ENCODE measurements around the gene AP5Z1. TPM values are rescaled to one million over a fixed set of nuclear protein-coding genes. Genes with fewer than 3 reads are reported as not detected.

The AP5Z1 gene
- total RNA-seq, 2 experiments from 2014 or later, result 32.8 to 35.0 TPM

GRCh38 chr7:4742051-4742573 lies 33.3 kb upstream of the AP5Z1 start:
- H3K9me2 ChIP-seq (ENCODE audit: insufficient read depth, low read length), result no peaks in the 10 kb centered on the region
- intact Hi-C loops (cut with micrococcal nuclease; ENCODE audit: unreplicated experiment), result loop anchor here (5.0 kb wide), 1 partner anchor 60 kb away; the partner anchor contains the start of gene FOXK1
- no peak for TF ChIP-seq CTCF (conservative IDR thresholded peaks at IDR 0.05; ENCODE audit: low read length)
- TF ChIP-seq EZH2phosphoT487 (IDR thresholded peaks at IDR 0.05; ENCODE audit: borderline replicate concordance, low read depth, low read length), result no peak
- peaks cover 27% of the 10 kb centered on the region for H3K4me1 ChIP-seq (ENCODE audit: insufficient read depth, low read length, poor library complexity, severe bottlenecking)
- H4K20me1 ChIP-seq (ENCODE audit: insufficient read depth, low read length), result no peaks in the 10 kb centered on the region
- H3K36me3 ChIP-seq (ENCODE audit: insufficient read depth, low read length), result peaks cover 35% of the 10 kb centered on the region
- ChIA-PET POLR2A (no interaction called here), CTCF (ENCODE audit: unreplicated experiment) (no interaction called here)
- H3K9me3 ChIP-seq (ENCODE audit: low read length), result no peaks in the 10 kb centered on the region
- BruUV-seq (replicated peaks), result no TSS peak
- no peak overlapping the region for H3K27ac ChIP-seq (ENCODE audit: low read depth, low read length, poor library complexity, severe bottlenecking)
- H3K79me2 ChIP-seq (ENCODE audit: insufficient read depth, low read depth, low read length), result peaks cover 12% of the 10 kb centered on the region; the same call in 1 of the 2 replicates
- no peak overlapping the region for H3K4me3 ChIP-seq (ENCODE audit: low read depth, low read length, poor library complexity, severe bottlenecking)
- no peak overlapping the region for H2AFZ ChIP-seq (ENCODE audit: low read length)
- H3K4me2 ChIP-seq (ENCODE audit: low read length), result no peak overlapping the region
- DNase-seq (ENCODE audit: low spot score), result no peak

DNA sequence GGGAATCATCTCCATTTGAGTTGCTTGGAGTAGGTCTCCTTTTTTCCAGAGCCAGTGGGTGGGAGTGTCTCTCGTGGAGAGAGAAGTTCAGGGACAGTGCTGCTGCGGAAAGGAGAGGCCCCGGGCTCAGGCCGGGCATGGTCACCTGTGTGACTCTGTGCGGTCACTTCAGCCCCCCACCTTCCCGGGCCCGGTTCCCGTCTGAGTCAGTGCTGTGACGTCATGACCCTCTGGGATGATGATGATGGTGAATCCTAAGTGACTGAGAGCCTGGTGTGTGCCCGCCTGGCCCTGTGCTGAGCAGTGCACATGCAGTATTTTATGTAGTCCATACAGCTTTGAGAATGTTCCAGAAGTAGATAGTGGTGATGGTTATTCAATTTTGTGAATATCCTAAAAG lies 32.6 kb upstream of the AP5Z1 start:
- POLR2A ChIA-PET, result interaction anchor here (1.1 kb wide), 1 partner anchor 44 kb away, joined by 3 read pairs; no protein-coding TSS in a partner anchor
- intact Hi-C loops (cut with micrococcal nuclease; ENCODE audit: unreplicated experiment), result loop anchor here (5.0 kb wide), 1 partner anchor 61 kb away; the partner anchor contains the start of gene FOXK1
- CTCF ChIA-PET (ENCODE audit: unreplicated experiment), result no interaction called here
- H3K4me3 ChIP-seq (ENCODE audit: low read depth, low read length, poor library complexity, severe bottlenecking), result no peak overlapping the region
- H2AFZ ChIP-seq (ENCODE audit: low read length), result no peak overlapping the region
- no peak overlapping the region for H3K4me2 ChIP-seq (ENCODE audit: low read length)
- no peak for DNase-seq (ENCODE audit: low spot score)
- H3K9me3 ChIP-seq (ENCODE audit: low read length), result no peaks in the 10 kb centered on the region
- H4K20me1 ChIP-seq (ENCODE audit: insufficient read depth, low read length), result no peaks in the 10 kb centered on the region
- H3K4me1 ChIP-seq (ENCODE audit: insufficient read depth, low read length, poor library complexity, severe bottlenecking), result peaks cover 27% of the 10 kb centered on the region
- no peaks in the 10 kb centered on the region for H3K9me2 ChIP-seq (ENCODE audit: insufficient read depth, low read length)
- no TSS peak for BruUV-seq (replicated peaks)
- no peak for TF ChIP-seq CTCF (conservative IDR thresholded peaks at IDR 0.05; ENCODE audit: low read length)
- TF ChIP-seq EZH2phosphoT487 (IDR thresholded peaks at IDR 0.05; ENCODE audit: borderline replicate concordance, low read depth, low read length), result no peak
- H3K27ac ChIP-seq (ENCODE audit: low read depth, low read length, poor library complexity, severe bottlenecking), result no peak overlapping the region
- H3K79me2 ChIP-seq (ENCODE audit: insufficient read depth, low read depth, low read length), result peaks cover 12% of the 10 kb centered on the region; the same call in 1 of the 2 replicates
- H3K36me3 ChIP-seq (ENCODE audit: insufficient read depth, low read length), result peaks cover 42% of the 10 kb centered on the region
